Measurements from ENCODE around the gene TOMM34. TPM values are rescaled to one million over a fixed set of nuclear protein-coding genes. Genes with fewer than 3 reads are reported as not detected.
A peak's percentile ranks its signal among the peaks of the same experiment; 100 is the strongest.

Gene TOMM34
- total and polyA plus RNA-seq, 9 of the 15 experiments (the other 6 are each of a cell fraction or from before 2014, with no cell fraction given), result 18.1 to 69.4 (median 41.7) TPM

- TF ChIP-seq CTCF (IDR thresholded peaks at IDR 0.05 in 2 of 3, conservative IDR thresholded peaks at IDR 0.05 in 1 of 3; ENCODE audit: insufficient read depth in 2 of 3, low read depth in 1 of 3, low read length in 3 of 3), result peak; percentile 69 to 88 (median 83)
- TF ChIP-seq SRSF9 (IDR thresholded peaks at IDR 0.05; ENCODE audit: borderline replicate concordance, low read depth, low read length), result no peak
- TF ChIP-seq TBL1XR1 (IDR thresholded peaks at IDR 0.05; ENCODE audit: low read length in 2 of 2), result peak in 1 of 2 experiments; percentile 50; a peak in 1 of 4 replicates
- peak; percentile 77 for TF ChIP-seq LCOR (CRISPR knock-in tag; IDR thresholded peaks at IDR 0.05)
- TF ChIP-seq HDGF (IDR thresholded peaks at IDR 0.05), result peak; percentile 47; the same call in 1 of the 2 replicates
- 0 out of 2 replicates have a peak, but pooled peaks have one; percentile 33 for TF ChIP-seq HMBOX1 (IDR thresholded peaks at IDR 0.05)
- TF ChIP-seq ATF7 (IDR thresholded peaks at IDR 0.05), result peak; percentile 77
- peak; percentile 12; the same call in 1 of the 2 replicates for TF ChIP-seq NR2C1 (IDR thresholded peaks at IDR 0.05)
- TF ChIP-seq NR2C1 (tag; IDR thresholded peaks at IDR 0.05), result peak; percentile 46
- TF ChIP-seq CTBP1 (IDR thresholded peaks at IDR 0.05; ENCODE audit: borderline replicate concordance), result peak; percentile 34; the same call in 1 of the 2 replicates
- peak; percentile 40 for TF ChIP-seq RFX1 (IDR thresholded peaks at IDR 0.05)
- no peak for TF ChIP-seq DMBX1 (CRISPR knock-in tag; IDR thresholded peaks at IDR 0.05; ENCODE audit: borderline replicate concordance)
- peak; percentile 26; the same call in 1 of the 2 replicates for TF ChIP-seq CREM (IDR thresholded peaks at IDR 0.05; ENCODE audit: low read depth)
- peak; percentile 93 for TF ChIP-seq ATF4 (CRISPR knock-in tag; IDR thresholded peaks at IDR 0.05)
- no peak for TF ChIP-seq NR2C2 (CRISPR knock-in tag; IDR thresholded peaks at IDR 0.05)
- peak; percentile 44 for TF ChIP-seq NR2C2 (tag; IDR thresholded peaks at IDR 0.05)
- TF ChIP-seq PRPF4 (IDR thresholded peaks at IDR 0.05; ENCODE audit: insufficient read depth, low read depth, low read length, poor library complexity, severe bottlenecking), result no peak
- peak; percentile 45 for TF ChIP-seq CTCFL (IDR thresholded peaks at IDR 0.05; ENCODE audit: borderline replicate concordance, insufficient read depth, low read depth, low read length, poor library complexity, severe bottlenecking)
- TF ChIP-seq MXI1 (IDR thresholded peaks at IDR 0.05; ENCODE audit: low read depth, low read length), result no peak
- peak; percentile 71; the same call in 1 of the 2 replicates for TF ChIP-seq ADNP (tag; IDR thresholded peaks at IDR 0.05)
- peak; percentile 56; the same call in 1 of the 2 replicates for TF ChIP-seq EHMT2 (IDR thresholded peaks at IDR 0.05)
- peak; percentile 81 for TF ChIP-seq POLR2H (tag; IDR thresholded peaks at IDR 0.05; ENCODE audit: low read depth)
- peak; percentile 98 for TF ChIP-seq BRD9 (IDR thresholded peaks at IDR 0.05; ENCODE audit: low read depth, partially characterized antibody)
- peak; percentile 35 for TF ChIP-seq SMAD1 (IDR thresholded peaks at IDR 0.05; ENCODE audit: low read depth, low read length, partially characterized antibody)
Observed at GRCh38 chr20:44911264-44911921, 48.8 kb downstream of the TOMM34 start (continued).
